ENCODE data around the gene KCNC1. TPM values are rescaled to one million over a fixed set of nuclear protein-coding genes. Genes with fewer than 3 reads are reported as not detected.

The KCNC1 gene
- total RNA-seq, 1 experiment from 2014 or later: 0.04 TPM

DNA sequence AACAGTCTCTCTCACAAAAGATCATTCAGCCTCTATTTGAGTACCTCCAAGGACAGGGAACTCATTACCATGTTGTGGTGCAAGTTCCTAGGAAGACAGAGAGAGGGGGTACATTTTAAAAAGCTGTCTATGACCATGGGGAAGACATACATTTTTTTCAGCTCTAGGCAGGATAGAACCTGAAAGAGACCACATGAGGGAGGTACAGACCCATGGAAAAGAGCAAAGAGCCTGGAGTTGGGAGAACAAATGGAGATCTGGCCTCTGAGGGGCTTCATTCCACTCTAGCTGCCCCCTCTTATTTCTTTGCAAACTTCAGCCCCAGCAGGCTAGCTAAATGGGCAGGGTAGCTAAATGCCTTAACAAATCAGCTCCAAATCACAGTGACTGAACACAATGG, 36.3 kb downstream of the KCNC1 start:
- no peaks in the 10 kb centered on the region for H3K9me3 ChIP-seq (ENCODE audit: control insufficient read depth, low read depth, low read length)
- H2BK20ac ChIP-seq (ENCODE audit: low read depth, low read length, poor library complexity, severe bottlenecking): no peak overlapping the region
- H3K4me2 ChIP-seq (ENCODE audit: insufficient read depth, insufficient read length, low read length): no peak overlapping the region
- Mint-ChIP-seq H3K27me3 (ENCODE audit: low read depth) (peaks cover 1% of the 10 kb centered on the region), H3K36me3 (ENCODE audit: insufficient read depth in 1 of 3, low read depth in 3 of 3) (no peaks in the 10 kb centered on the region), H3K4me1 (peaks cover 4 to 5% of the 10 kb centered on the region in 2 experiments; a peak in 3 of 4 replicates), H3K27ac (no peak overlapping the region), H3K4me3 (no peak overlapping the region), H3K9me3 (no peaks in the 10 kb centered on the region)
- TF ChIP-seq, protein P1, sequence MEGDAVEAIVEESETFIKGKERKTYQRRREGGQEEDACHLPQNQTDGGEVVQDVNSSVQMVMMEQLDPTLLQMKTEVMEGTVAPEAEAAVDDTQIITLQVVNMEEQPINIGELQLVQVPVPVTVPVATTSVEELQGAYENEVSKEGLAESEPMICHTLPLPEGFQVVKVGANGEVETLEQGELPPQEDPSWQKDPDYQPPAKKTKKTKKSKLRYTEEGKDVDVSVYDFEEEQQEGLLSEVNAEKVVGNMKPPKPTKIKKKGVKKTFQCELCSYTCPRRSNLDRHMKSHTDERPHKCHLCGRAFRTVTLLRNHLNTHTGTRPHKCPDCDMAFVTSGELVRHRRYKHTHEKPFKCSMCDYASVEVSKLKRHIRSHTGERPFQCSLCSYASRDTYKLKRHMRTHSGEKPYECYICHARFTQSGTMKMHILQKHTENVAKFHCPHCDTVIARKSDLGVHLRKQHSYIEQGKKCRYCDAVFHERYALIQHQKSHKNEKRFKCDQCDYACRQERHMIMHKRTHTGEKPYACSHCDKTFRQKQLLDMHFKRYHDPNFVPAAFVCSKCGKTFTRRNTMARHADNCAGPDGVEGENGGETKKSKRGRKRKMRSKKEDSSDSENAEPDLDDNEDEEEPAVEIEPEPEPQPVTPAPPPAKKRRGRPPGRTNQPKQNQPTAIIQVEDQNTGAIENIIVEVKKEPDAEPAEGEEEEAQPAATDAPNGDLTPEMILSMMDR (conservative IDR thresholded peaks at IDR 0.05): peak; percentile 21; the same call in 1 of the 3 replicates
- H3K27ac ChIP-seq (ENCODE audit: insufficient read length, low read depth, low read length): no peak overlapping the region
- no peaks in the 10 kb centered on the region for H3K4me1 ChIP-seq (ENCODE audit: insufficient read depth, low read length)
- no peak overlapping the region for H2BK12ac ChIP-seq (ENCODE audit: insufficient read length, low read depth, low read length)
- H3T11ph ChIP-seq (ENCODE audit: low read length): no peak overlapping the region
- no peaks in the 10 kb centered on the region for H3K79me1 ChIP-seq (ENCODE audit: insufficient read depth, low read depth, low read length, poor library complexity, severe bottlenecking)
- H4K20me1 ChIP-seq (ENCODE audit: control insufficient read depth, insufficient read depth, insufficient read length): no peaks in the 10 kb centered on the region
- no peak overlapping the region for H3K4ac ChIP-seq (ENCODE audit: low read depth, low read length)
- no peak overlapping the region for H3K56ac ChIP-seq (ENCODE audit: insufficient read length, low read depth, low read length)
- H3K23me2 ChIP-seq (ENCODE audit: insufficient read length, low read depth, low read length, poor library complexity, severe bottlenecking): no peaks in the 10 kb centered on the region
- H2BK5ac ChIP-seq (ENCODE audit: insufficient read length, low read length): no peak overlapping the region
- no peak overlapping the region for H3K23ac ChIP-seq (ENCODE audit: insufficient read length, low read depth, low read length)
- H2AK5ac ChIP-seq (ENCODE audit: insufficient read length, low read length): no peak overlapping the region
- H2BK120ac ChIP-seq (ENCODE audit: low read depth, low read length, poor library complexity, severe bottlenecking): no peak overlapping the region
- H2BK15ac ChIP-seq (ENCODE audit: low read depth, low read length): no peak overlapping the region
- H3K18ac ChIP-seq (ENCODE audit: insufficient read length, low read depth, low read length): no peak overlapping the region
- H3K9ac ChIP-seq (ENCODE audit: extremely low read depth, insufficient read length, low read length): no peak overlapping the region
- H3K14ac ChIP-seq (ENCODE audit: insufficient read depth, low read length): no peak overlapping the region
- no peak for DNase-seq
- H4K5ac ChIP-seq (ENCODE audit: insufficient read length, low read depth, low read length): no peak overlapping the region
- H4K8ac ChIP-seq (replicated peaks; ENCODE audit: insufficient read length, low read depth, low read length): no peak overlapping the region
- no peaks in the 10 kb centered on the region for H3K27me3 ChIP-seq (ENCODE audit: insufficient read depth, low read length)
- no peak overlapping the region for H2AFZ ChIP-seq (ENCODE audit: low read length)
- H3K79me2 ChIP-seq (ENCODE audit: insufficient read depth, low read length): no peaks in the 10 kb centered on the region
- H4K91ac ChIP-seq (ENCODE audit: insufficient read length, low read depth, low read length): no peak overlapping the region
